NCI-H524 (cell line): ENCODE measurements around the gene NET1.
A peak's percentile ranks its signal among the peaks of the same experiment; 100 is the strongest.
"Not testable (repeated sequence)": the region's sequence is repeated elsewhere in the genome, so short reads cannot be mapped to it uniquely, and the experiment has no call there.

Source experiments
- DNase-seq, 2 experiments: peaks; one replicate each; lab custom pipeline; 2025; lab: John Stamatoyannopoulos, UW

The NET1 gene

GRCh38 chr10:5400468-5401240 is 11.7 kb upstream of the NET1 start:
- peak; percentile 52 to 76 for DNase-seq

DNA sequence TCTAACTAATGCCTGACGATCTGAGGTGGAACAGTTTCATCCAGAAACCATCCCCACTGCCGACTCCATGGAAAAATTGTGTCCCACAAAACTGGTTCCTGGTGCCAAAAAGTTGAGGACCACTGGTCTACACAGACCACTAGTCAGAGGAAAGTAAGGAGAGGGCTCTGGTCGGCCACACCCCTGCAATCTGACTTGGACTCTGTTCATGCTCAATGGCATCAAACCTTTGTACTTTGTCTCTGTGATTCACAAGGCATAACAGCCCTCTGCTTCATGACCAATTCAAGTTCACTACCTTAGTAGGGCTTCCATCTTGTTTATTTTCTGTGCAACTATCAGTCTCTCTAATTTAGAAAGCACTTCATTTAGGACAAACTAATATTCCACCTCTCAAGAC is 9.6 kb upstream of the NET1 start:
- DNase-seq, result no peak

- DNase-seq, result no peak
These were observed 7.9 kb upstream of the NET1 start, which contains the start of gene TUBAL3 for GRCh38 chr10:5404208-5405041. Gene TUBAL3, minus strand, starts transcription at chr10:5404828. Its CDS starts 36 bp downstream, at chr10:5404792.

DNA sequence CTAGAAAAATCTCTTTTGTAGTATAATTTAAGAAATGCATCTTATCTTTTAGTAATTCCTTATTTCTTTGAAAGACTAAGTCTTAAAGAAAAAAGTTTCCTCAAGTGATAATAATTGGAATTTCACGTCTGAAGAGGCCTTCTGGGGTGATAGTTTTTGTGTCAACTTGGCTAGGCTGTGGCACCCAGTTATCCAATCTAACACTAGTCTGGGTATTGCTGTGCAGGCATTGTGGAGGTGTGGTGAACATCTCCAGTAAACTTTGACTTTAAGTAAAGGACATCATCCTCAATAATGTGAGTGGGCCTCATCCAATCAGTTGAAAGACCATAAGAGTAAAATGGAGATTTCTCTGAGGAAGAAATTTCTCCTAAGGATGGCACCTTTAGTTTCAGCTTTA is 5.4 kb upstream of the NET1 start:
- DNase-seq, result no peak

DNA sequence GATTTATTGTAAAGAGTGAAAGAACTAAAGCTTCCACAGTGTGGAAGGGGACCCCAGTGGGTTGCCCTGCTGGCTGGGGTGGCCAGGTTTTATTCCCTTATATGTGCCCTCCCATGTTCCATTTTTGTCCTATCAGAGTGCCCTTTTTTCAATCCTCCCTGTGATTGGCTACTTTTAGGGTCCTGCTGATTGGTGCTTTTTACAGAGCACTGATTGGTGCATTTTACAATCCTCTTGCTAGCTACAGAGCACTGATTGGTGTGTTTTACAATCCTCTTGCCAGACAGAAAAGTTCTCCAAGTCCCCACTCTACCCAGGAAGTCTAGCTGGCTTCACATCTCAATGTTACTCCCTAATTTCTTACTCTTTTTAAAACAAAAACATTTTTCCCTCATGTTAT is 1.6 kb upstream of the NET1 start:
- not testable (repeated sequence) for DNase-seq

DNA sequence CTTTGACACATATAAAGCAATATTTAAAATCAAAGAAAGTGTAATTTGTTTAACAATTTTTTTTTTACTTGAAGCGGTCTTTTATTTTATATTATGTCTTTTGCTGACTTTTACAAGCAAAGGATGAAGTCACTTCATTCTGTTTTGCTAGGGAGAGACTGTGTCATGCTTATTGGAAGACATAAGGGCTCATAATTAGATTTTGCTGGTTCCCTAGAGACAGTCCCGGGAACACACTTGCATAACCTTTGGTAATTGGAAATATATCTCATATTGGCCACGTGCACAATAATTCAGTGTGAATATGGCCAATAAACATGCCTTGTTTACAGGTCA is 448 bp upstream of the NET1 start:
- DNase-seq, result peak in 1 of 2 experiments; percentile 43

DNA sequence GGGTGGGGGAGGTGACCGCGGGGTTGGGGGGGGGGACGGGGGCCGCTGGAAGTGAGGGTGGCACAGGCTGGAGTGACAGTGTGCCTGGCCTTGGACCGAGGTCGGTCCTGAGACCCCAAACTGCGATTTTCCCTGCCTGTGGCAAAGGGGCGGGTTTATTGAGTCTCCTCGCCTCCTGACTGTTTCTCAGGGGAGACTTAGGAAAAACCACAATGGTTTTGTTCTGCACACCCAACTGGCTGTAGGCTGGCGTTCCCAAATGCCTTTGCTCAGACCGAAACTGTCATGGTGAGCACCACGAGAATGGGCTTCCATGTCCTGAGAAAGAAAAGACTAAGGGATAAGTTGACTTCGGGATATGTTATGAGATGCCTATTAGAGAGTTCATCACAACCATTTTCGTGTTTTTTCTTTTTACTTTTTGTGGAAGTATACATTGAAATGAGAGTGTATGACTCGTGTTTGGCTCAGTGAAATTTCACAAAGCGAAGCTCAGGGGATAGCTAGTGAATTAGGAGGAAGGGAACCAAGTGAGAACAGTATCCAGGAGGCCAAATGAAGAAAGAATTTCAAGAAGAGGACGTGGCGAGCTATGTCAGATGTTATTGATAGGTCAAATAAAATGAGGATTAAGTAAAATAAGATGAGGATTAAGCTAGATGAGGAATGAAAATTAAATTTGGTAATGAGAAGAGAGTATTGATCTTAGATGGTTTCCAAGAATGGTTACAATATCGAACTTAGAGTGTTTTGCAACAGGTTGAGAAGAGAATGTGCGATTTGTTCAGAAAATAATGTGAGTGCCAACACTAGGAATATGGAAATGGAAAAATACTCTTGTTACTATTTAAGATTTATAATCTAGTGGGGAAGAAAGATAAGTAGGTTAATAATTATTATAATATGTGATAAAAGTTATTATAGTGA is 918 bp downstream of the NET1 start:
- DNase-seq, result peak in 1 of 2 experiments; percentile 24

DNA sequence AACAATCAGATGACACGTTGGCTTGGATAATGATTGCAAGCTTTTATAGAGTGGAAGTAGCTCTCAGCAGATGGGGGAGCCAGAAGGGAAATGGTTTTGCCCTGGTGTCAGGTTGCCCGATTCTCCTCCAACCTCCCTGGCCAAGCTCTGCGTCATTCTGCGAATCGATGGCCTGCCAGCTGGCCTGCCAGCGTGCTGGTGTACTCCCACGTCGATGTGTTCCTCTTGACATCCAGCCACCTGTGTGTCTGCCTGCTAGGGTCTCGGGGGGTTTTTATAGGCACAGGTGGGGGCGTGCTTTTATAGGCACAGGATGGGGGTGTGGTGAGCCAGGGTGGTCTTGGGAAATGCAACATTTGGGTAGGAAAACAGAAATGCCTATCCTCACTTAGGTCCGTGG is 4.6 kb downstream of the NET1 start:
- DNase-seq, result peak; percentile 67 to 90

DNA sequence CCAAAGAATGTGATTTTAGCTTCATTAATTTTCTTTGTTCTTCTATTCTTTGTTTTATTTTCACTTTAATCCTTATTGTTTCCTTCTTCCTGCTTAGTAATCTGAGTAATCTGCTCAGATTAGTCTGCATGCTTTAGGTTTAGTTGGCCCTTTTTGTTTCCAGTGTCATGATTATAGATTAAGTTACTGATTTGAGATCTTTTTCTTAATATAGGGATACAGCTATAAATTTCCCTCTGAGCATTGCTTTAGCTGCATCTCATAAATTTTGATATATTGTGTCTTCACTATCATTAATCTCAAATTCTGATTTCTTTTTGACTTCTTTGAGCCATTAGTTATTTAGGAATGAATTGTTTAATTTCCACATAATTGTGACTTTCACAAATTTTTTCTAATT is 6.2 kb downstream of the NET1 start:
- no peak for DNase-seq

DNA sequence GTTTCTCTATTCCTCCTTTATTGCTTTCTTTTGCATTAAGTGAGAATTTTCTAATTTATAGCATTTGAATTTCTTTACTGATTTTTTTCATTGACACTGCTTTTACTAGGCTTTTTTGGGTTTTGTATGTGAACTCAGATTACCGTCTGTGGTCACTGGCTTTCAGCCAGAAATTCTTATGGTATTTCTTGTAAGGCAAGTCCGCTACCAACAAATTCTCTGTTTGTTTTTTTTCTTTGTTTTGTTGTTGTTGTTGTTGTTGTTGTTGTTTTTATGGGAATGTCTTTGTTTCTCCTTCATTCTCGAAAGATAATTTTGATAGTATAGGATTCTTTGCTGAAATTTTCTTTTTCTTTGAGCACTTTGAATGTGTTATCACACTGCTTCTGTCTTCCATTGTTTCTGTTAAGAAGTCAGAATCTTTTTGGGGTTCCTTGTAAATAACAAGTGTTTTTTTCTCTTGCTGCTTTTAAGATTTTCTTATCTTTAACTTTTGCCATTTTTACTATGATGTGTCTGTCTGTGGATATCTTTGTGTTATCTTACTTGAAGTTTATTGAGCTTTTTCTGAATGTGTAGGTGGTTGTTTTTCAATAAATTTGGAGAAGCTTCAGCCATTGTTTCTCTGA is 7.2 kb downstream of the NET1 start:
- no peak for DNase-seq

GRCh38 chr10:5423771-5424170 is 11.4 kb downstream of the NET1 start:
- DNase-seq, result no peak

DNA sequence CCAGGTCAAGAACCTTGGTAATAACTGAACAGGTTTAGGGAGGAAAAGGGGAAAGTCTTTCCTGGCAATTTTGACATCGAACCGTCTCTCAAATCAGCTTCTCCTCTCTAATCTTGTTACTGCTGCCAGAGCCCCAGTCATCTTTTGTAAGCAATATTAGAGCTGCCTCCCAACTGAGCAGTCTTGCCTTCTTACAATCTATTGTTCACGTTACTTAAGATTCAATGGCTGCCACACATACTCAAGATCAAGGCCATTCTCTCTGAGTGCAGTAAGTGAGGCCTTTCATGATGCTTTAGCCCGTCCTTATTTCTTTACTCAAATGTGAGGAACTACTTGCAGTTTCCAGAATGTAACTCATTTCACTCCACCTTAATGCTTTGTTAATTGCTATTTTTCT is 12.4 kb downstream of the NET1 start:
- DNase-seq, result no peak

DNA sequence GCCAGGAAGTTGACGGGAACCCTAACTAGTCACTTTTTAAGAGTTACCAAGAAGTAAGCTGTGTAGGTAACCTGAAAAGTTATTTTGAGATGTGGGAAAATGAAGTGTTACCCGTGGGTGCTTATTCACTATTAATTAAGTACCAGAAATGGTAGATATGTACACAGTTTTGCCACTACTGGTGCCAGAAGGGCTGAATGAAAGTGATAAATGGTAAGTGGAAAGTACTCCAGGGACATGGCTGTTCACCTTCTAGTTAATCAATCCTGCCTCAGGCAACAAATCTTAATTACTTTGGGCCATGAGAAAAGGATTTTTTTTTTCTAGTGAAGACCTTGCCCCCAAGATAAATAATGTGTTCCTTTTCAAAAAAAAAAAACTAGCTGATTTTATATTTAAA is 15.8 kb downstream of the NET1 start:
- no peak for DNase-seq

DNA sequence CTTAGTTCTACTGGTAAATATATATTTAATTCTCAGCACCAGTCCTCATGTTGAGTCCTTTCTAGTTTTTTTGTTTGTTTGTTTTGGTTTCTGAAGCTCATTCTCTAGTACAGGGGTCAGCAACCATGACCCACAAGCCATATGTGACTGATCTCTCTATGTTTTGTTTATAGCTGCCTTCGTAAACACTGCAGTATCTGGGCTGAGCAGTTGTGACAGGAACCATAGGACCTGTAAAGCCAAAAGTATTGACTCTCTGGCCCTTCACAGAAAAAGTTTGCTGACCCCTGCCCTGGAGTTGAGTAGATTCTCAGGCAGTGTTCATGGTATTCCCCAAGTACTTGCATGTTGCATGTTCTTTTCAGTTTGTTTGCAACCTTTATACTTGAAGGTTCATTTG is 20.8 kb downstream of the NET1 start:
- no peak for DNase-seq

DNA sequence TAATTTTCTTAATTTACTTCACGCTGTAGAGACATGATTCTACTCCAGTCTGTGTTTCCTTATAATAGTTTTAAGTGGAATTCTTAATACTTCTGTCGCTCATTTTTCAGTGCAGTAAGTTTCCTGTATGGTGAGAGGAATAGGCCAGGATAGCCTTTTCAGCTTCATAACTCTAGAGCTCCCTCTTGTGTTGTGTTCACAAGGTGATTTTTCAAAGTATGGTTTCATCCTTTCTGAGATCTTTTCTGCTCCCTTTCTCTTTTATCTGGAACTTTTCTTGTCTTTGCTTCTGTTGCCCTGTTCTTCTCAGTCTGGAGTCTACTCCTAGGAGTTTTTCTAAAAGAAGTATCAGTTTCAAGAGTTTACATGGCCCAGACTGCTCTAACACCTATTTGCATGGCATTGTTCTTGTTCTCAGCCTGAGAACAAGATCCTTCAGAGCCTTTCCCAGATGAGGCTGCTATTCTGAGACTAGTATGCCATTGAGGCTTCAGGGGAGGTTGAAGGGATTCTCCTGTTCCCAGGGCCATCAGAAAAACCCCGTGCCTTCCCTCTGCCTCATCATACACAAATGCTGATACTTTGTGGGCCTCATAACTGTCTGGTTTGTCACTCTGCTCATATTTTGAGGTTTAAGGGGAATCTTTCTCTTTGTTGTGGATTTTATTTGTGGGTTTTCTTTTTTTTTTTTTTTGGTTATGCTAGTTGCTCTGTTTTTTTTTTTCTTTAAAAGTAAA is 21.8 kb downstream of the NET1 start:
- peak in 1 of 2 experiments; percentile 15 for DNase-seq

DNA sequence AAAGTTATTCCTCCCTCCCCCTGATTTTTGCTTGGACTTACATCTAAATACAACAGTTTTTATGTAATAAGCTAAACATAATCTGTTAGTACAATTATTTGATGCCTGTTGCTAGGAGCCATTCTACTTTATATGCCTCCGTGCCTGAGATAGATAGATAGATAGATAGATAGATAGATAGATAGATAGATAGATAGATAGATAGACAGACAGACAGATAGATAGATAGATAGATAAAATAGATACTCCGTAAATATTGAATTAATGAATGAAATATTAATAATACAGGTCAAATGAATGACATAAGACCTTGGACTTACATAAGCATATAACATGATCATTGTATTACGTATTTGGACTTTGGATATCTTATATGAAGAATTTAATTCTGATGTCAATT is 23.0 kb downstream of the NET1 start:
- no peak for DNase-seq

DNA sequence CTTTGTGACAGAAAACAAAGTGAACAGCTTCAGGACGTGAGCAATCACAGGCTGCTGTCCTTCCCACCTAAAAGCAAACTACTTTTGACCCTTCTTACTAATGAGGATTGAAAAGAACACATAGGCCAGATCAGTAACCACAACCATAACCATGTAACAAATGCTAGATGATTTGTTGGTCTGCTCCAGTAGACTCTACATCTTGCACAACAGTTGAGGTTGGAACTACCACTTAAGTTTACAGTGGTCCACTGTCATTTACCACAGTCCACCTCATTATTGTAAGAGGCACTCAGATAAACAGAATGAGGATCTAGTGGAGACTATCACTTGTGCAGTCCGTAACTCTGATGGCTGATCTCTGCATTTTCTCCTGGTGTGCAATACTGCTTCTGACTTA is 27.8 kb downstream of the NET1 start:
- no peak for DNase-seq

GRCh38 chr10:5441106-5441505 is 28.7 kb downstream of the NET1 start:
- DNase-seq, result no peak

- DNase-seq, result peak in 1 of 2 experiments; percentile 21
These were observed 30.0 kb downstream of the NET1 start for GRCh38 chr10:5442065-5442989.

DNA sequence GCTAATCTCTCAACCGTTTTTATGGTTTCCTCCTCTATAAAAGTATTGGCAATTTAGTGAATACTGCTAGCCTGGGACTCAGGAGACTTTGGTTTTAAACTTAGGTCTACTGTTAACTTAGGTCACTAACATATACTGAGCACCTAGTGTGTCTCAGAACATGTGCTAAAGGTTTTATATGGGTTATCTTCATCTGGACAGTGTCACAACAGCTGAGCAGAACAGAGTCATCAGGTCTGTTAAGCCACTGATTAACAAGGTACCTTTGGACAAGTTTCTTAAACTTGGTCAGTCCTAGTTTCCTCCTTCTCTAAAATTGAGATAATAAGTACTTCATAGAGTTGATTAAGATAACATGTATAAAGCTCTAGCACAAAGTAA is 30.6 kb downstream of the NET1 start:
- no peak for DNase-seq
